ENCODE measurements around the gene PRR20A. TPM values are rescaled to one million over a fixed set of nuclear protein-coding genes. Genes with fewer than 3 reads are reported as not detected.
"Not testable (repeated sequence)": the region's sequence is repeated elsewhere in the genome, so short reads cannot be mapped to it uniquely, and the experiment has no call there.

Gene PRR20A
- total and polyA plus RNA-seq, 2 donors (not counting 3 experiments of a cell fraction or from before 2014, with no cell fraction given) = not detected

DNA sequence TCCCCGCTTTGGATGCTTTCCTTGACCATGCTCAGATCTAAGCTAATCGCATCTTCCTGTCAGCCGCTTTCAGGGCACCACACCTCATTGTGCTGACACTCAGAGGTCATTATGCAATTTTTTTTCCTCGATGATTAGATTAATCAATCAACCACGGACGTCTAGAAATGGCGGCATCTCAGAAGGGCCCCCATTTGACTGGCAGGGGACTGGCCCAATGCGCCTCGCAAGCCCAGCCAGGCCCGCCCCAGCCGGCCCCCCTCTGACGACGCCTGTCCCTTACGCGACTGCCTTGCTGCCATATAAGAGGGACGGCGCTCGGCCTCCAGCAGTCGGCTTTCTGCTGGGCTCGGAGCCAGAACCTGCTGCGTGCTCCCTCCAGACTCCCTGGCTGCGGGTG is 6.5 kb downstream of the PRR20A start, which contains the start of gene PRR20B:
Gene PRR20B, plus strand, starts transcription at position 301 of the 400 bp plus-strand sequence. CDS start 387 bp downstream, outside the sequence.
- H2AFZ ChIP-seq (ENCODE audit: low read depth, low read length); POLR2A ChIA-PET; CTCF ChIA-PET; dilution Hi-C loops (cut with MboI; ENCODE audit: extremely low pct_ligation_motif_present, low sequenced_read_pairs); DNase-seq (ENCODE audit: low read depth, low spot score); H3K79me2 ChIP-seq (ENCODE audit: control insufficient read depth, insufficient read depth, low read length); H3K27ac ChIP-seq (ENCODE audit: insufficient read depth, low read depth, low read length); H3K9me3 ChIP-seq (replicated peaks; ENCODE audit: control insufficient read depth, insufficient read depth, low read length); BruUV-seq (replicated peaks); H4K20me1 ChIP-seq (replicated peaks; ENCODE audit: control insufficient read depth, extremely low read depth, insufficient read depth, low read length); H3K36me3 ChIP-seq (ENCODE audit: control insufficient read depth in 2 of 2, extremely low read depth in 1 of 2, insufficient read depth in 2 of 2, low read length in 2 of 2); H3K4me2 ChIP-seq (ENCODE audit: insufficient read depth, low read length); H3K4me1 ChIP-seq (ENCODE audit: control insufficient read depth, extremely low read depth, insufficient read depth, low read length); FAIRE-seq; H3K27me3 ChIP-seq (ENCODE audit: control insufficient read depth in 2 of 2, insufficient read depth in 2 of 2, low read length in 2 of 2); H3K9ac ChIP-seq (replicated peaks; ENCODE audit: extremely low read depth, insufficient read depth, low read length); H3K4me3 ChIP-seq (replicated peaks in 1 of 3; ENCODE audit: insufficient read depth in 1 of 3, low read depth in 1 of 3, low read length in 3 of 3); intact Hi-C loops (cut with micrococcal nuclease); H3K9me1 ChIP-seq (replicated peaks; ENCODE audit: control insufficient read depth, extremely low read depth, insufficient read depth, low read length): not testable (repeated sequence)

GRCh38 chr13:57148106-57148505 is 7.4 kb downstream of the PRR20A start:
- H3K4me3 ChIP-seq (replicated peaks in 1 of 3; ENCODE audit: insufficient read depth in 1 of 3, low read depth in 1 of 3, low read length in 3 of 3); CTCF ChIA-PET; H2AFZ ChIP-seq (ENCODE audit: low read depth, low read length); H3K4me1 ChIP-seq (ENCODE audit: control insufficient read depth, extremely low read depth, insufficient read depth, low read length); FAIRE-seq; dilution Hi-C loops (cut with MboI; ENCODE audit: extremely low pct_ligation_motif_present, low sequenced_read_pairs); H4K20me1 ChIP-seq (replicated peaks; ENCODE audit: control insufficient read depth, extremely low read depth, insufficient read depth, low read length); H3K9me3 ChIP-seq (replicated peaks; ENCODE audit: control insufficient read depth, insufficient read depth, low read length); intact Hi-C loops (cut with micrococcal nuclease); H3K27me3 ChIP-seq (ENCODE audit: control insufficient read depth in 2 of 2, insufficient read depth in 2 of 2, low read length in 2 of 2); H3K27ac ChIP-seq (ENCODE audit: insufficient read depth, low read depth, low read length); H3K9ac ChIP-seq (replicated peaks; ENCODE audit: extremely low read depth, insufficient read depth, low read length); DNase-seq (ENCODE audit: low read depth, low spot score); H3K4me2 ChIP-seq (ENCODE audit: insufficient read depth, low read length); POLR2A ChIA-PET; H3K36me3 ChIP-seq (ENCODE audit: control insufficient read depth in 2 of 2, extremely low read depth in 1 of 2, insufficient read depth in 2 of 2, low read length in 2 of 2); H3K9me1 ChIP-seq (replicated peaks; ENCODE audit: control insufficient read depth, extremely low read depth, insufficient read depth, low read length); BruUV-seq (replicated peaks); H3K79me2 ChIP-seq (ENCODE audit: control insufficient read depth, insufficient read depth, low read length): not testable (repeated sequence)

GRCh38 chr13:57153761-57154160 is 13.0 kb downstream of the PRR20A start, which contains the start of gene PRR20C:
TSS of gene PRR20C (plus strand) at chr13:57154061. CDS start at chr13:57154448, 387 bp downstream.
- CTCF ChIA-PET; H4K20me1 ChIP-seq (replicated peaks; ENCODE audit: control insufficient read depth, extremely low read depth, insufficient read depth, low read length); H3K27me3 ChIP-seq (ENCODE audit: control insufficient read depth in 2 of 2, insufficient read depth in 2 of 2, low read length in 2 of 2); H3K9ac ChIP-seq (replicated peaks; ENCODE audit: extremely low read depth, insufficient read depth, low read length); H3K36me3 ChIP-seq (ENCODE audit: control insufficient read depth in 2 of 2, extremely low read depth in 1 of 2, insufficient read depth in 2 of 2, low read length in 2 of 2); POLR2A ChIA-PET; H3K9me3 ChIP-seq (replicated peaks; ENCODE audit: control insufficient read depth, insufficient read depth, low read length); H3K9me1 ChIP-seq (replicated peaks; ENCODE audit: control insufficient read depth, extremely low read depth, insufficient read depth, low read length); H3K4me3 ChIP-seq (replicated peaks in 1 of 3; ENCODE audit: insufficient read depth in 1 of 3, low read depth in 1 of 3, low read length in 3 of 3); DNase-seq (ENCODE audit: low read depth, low spot score); BruUV-seq (replicated peaks); H3K27ac ChIP-seq (ENCODE audit: insufficient read depth, low read depth, low read length); H3K4me1 ChIP-seq (ENCODE audit: control insufficient read depth, extremely low read depth, insufficient read depth, low read length); H3K79me2 ChIP-seq (ENCODE audit: control insufficient read depth, insufficient read depth, low read length); FAIRE-seq; H3K4me2 ChIP-seq (ENCODE audit: insufficient read depth, low read length); H2AFZ ChIP-seq (ENCODE audit: low read depth, low read length); intact Hi-C loops (cut with micrococcal nuclease); dilution Hi-C loops (cut with MboI; ENCODE audit: extremely low pct_ligation_motif_present, low sequenced_read_pairs): not testable (repeated sequence)

- DNase-seq (ENCODE audit: low read depth, low spot score); H3K36me3 ChIP-seq (ENCODE audit: control insufficient read depth in 2 of 2, extremely low read depth in 1 of 2, insufficient read depth in 2 of 2, low read length in 2 of 2); H3K9me1 ChIP-seq (replicated peaks; ENCODE audit: control insufficient read depth, extremely low read depth, insufficient read depth, low read length); dilution Hi-C loops (cut with MboI; ENCODE audit: extremely low pct_ligation_motif_present, low sequenced_read_pairs); H3K4me3 ChIP-seq (replicated peaks in 1 of 3; ENCODE audit: insufficient read depth in 1 of 3, low read depth in 1 of 3, low read length in 3 of 3); BruUV-seq (replicated peaks); intact Hi-C loops (cut with micrococcal nuclease); FAIRE-seq; H3K27me3 ChIP-seq (ENCODE audit: control insufficient read depth in 2 of 2, insufficient read depth in 2 of 2, low read length in 2 of 2); POLR2A ChIA-PET; H3K79me2 ChIP-seq (ENCODE audit: control insufficient read depth, insufficient read depth, low read length); CTCF ChIA-PET; H3K4me2 ChIP-seq (ENCODE audit: insufficient read depth, low read length); H2AFZ ChIP-seq (ENCODE audit: low read depth, low read length); H3K4me1 ChIP-seq (ENCODE audit: control insufficient read depth, extremely low read depth, insufficient read depth, low read length); H4K20me1 ChIP-seq (replicated peaks; ENCODE audit: control insufficient read depth, extremely low read depth, insufficient read depth, low read length); H3K27ac ChIP-seq (ENCODE audit: insufficient read depth, low read depth, low read length); H3K9me3 ChIP-seq (replicated peaks; ENCODE audit: control insufficient read depth, insufficient read depth, low read length); H3K9ac ChIP-seq (replicated peaks; ENCODE audit: extremely low read depth, insufficient read depth, low read length): not testable (repeated sequence)
Observed at GRCh38 chr13:57160332-57160731, 19.6 kb downstream of the PRR20A start, which contains the start of gene PRR20D. TSS of gene PRR20D (plus strand) at chr13:57160632. CDS start at chr13:57161019, 387 bp downstream.

All from endothelial cell of umbilical vein (primary cell).